RWPE1 (cell line): Measurements from ENCODE around the gene EMP3.

Experiments used
- CTCF ChIA-PET: fragments of 350-600 bp; sonication (Branson Sonifier 250); formaldehyde crosslinking; extraction: SDS; loops from one replicate; lab custom pipeline; 2021; lab: Yijun Ruan, JAX
- POLR2A ChIA-PET: fragments of 400-600 bp; formaldehyde crosslinking; extraction: SDS; loops from one replicate; lab custom pipeline; 2020; ENCODE audit warnings: antibody characterized with exemption; ENCODE audit not compliant: low non-redundant PET; lab: Yijun Ruan, JAX
- DNase-seq: peaks from one replicate; pipeline ENCODE4 v3.0.0; 2012; ENCODE audit warnings: low spot score
- H3K27ac ChIP-seq: fragments of 450-650 bp; 2 replicates; pipeline ENCODE4 v1.5.1; 2017
- TF ChIP-seq, protein P1 (sequence below): fragments of 450-650 bp; conservative IDR thresholded peaks from 2 replicates; pipeline ENCODE4 v1.5.1; 2017; ENCODE audit warnings: low read depth, mild to moderate bottlenecking

Gene EMP3

DNA sequence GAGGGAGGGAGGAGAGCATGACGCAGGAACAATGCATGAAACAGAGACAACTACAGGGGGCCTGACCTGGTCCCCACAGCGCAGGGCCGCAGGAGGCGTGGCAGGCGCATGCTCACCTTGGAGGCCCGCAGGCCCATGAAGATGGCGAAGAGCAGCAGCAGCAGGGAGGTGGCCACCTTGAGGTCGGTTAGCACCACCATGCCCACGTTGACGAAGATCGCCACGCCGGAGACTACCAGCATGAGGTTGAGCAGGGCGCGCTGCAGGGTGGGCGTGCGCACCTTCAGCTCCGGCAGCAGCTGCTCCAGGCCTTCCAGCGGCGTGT is 17.0 kb downstream of the EMP3 start:
- ChIA-PET CTCF (no interaction called here), POLR2A (no interaction called here)

GRCh38 chr19:48342841-48343540 is 17.6 kb downstream of the EMP3 start:
- peak; percentile 57 for DNase-seq
- ChIA-PET CTCF (no interaction called here), POLR2A (no interaction called here)
- H3K27ac ChIP-seq = peak overlapping the region; percentile 39
- TF ChIP-seq, protein P1, sequence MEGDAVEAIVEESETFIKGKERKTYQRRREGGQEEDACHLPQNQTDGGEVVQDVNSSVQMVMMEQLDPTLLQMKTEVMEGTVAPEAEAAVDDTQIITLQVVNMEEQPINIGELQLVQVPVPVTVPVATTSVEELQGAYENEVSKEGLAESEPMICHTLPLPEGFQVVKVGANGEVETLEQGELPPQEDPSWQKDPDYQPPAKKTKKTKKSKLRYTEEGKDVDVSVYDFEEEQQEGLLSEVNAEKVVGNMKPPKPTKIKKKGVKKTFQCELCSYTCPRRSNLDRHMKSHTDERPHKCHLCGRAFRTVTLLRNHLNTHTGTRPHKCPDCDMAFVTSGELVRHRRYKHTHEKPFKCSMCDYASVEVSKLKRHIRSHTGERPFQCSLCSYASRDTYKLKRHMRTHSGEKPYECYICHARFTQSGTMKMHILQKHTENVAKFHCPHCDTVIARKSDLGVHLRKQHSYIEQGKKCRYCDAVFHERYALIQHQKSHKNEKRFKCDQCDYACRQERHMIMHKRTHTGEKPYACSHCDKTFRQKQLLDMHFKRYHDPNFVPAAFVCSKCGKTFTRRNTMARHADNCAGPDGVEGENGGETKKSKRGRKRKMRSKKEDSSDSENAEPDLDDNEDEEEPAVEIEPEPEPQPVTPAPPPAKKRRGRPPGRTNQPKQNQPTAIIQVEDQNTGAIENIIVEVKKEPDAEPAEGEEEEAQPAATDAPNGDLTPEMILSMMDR = no peak

More for the DNA sequence above, 17.0 kb downstream of the EMP3 start:
- no peak for DNase-seq
- H3K27ac ChIP-seq = peak overlapping the region; percentile 39
- TF ChIP-seq, protein P1 = no peak

DNA sequence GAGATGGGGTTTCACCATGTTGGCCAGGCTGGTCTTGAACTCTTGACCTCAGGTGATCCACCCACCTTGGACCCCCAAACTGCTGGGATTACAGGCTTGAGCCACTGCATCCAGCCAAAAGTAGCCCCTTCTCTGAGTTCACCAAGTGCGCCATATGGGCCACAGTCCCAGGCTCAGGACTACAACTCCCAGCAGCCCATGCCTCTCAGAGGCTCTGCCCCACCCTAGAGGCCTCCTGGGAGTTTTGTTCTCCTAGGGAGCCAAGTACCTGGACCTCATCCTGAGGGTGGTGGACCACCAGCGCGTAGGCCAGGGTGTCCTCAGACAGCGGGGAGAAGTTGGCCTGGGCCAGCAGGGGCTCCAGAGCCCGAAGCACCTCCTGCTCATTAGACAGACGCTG is 19.5 kb downstream of the EMP3 start:
- CTCF ChIA-PET = interaction anchor here (0.6 kb wide), 2 partner anchors 8 to 467 kb away, joined by 3 to 4 read pairs; no protein-coding TSS in a partner anchor
- DNase-seq = no peak
- TF ChIP-seq, protein P1 = no peak
- POLR2A ChIA-PET = no interaction called here
- H3K27ac ChIP-seq = peak overlapping the region; percentile 32

GRCh38 chr19:48346191-48346590 is 20.8 kb downstream of the EMP3 start:
- DNase-seq = no peak
- ChIA-PET POLR2A (no interaction called here), CTCF (interaction anchor here (0.6 to 1.2 kb wide), 2 partner anchors 26 to 45 kb away, joined by 3 read pairs; partner anchors contain the start of gene KDELR1)
- TF ChIP-seq, protein P1 = no peak
- H3K27ac ChIP-seq = no peak overlapping the region

DNA sequence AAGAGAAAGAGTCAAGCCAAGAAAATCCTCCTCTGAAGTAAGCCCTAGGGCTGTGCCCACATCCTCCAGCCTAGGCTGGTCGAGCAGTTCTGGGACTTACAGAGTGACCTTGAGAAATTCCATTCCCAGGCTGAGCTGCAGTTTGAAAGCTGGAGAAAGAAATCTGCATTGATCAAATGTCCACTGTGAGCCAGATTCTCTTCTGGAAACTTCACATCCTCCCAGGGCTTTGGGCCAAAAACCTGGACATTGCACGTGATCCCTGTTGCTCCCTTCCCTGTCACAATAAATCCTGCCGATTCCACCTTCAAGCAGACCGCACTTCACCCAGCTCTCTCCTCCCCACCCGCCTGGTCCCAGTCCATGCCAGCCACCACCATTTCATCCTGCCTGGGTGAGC is 22.7 kb downstream of the EMP3 start:
- CTCF ChIA-PET = interaction anchor here (0.6 to 0.9 kb wide), 2 partner anchors 14 to 106 kb away, joined by 3 to 5 read pairs; no protein-coding TSS in a partner anchor
- POLR2A ChIA-PET = no interaction called here
- DNase-seq = no peak
- peak overlapping the region; percentile 42 for H3K27ac ChIP-seq
- TF ChIP-seq, protein P1 = no peak

- H3K27ac ChIP-seq = no peak overlapping the region
- CTCF ChIA-PET = no interaction called here
- TF ChIP-seq, protein P1 = no peak
- POLR2A ChIA-PET = no interaction called here
- no peak for DNase-seq
Measured at GRCh38 chr19:48348737-48349136, 23.4 kb downstream of the EMP3 start.
